ENCODE results near the gene CAVIN3.
"Not testable (repeated sequence)": the region's sequence is repeated elsewhere in the genome, so short reads cannot be mapped to it uniquely, and the experiment has no call there.

The CAVIN3 gene

DNA sequence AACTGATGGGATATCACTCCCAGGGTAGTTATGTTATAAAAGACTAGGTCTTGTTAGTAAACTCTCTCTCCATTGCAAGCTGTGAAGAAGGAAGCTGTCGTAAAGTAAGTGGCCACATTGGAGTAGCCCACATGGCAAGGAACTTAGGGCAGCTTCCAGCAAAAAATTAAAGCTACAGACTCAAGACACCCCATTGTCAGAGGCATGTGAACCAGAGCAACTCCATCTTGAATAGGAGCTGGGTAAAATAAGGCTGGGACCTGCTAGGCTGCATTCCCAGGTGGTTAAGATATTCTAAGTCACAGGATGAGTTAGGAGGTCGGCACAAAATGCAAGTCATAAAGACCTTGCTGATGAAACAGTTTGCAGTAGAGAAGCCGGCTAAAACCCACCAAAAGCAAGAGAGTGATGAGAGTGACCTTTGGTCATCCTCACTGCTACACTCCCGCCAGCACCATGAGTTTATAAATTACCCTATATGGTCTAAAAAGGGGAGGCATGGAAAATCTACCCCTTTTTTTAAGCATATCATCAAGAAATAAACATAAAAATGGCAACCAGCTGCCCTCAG is 36.8 kb downstream of the CAVIN3 start:
- no peaks in the 10 kb centered on the region for H3K36me3 ChIP-seq (ENCODE audit: insufficient read depth, low read length)
- no peak overlapping the region for H3K4me3 ChIP-seq (ENCODE audit: low read length)
- no peak overlapping the region for H2AFZ ChIP-seq (ENCODE audit: low read depth, low read length)
- no peaks in the 10 kb centered on the region for H3K9me3 ChIP-seq (ENCODE audit: low read length)
- no peaks in the 10 kb centered on the region for H3K4me1 ChIP-seq (ENCODE audit: insufficient read depth, low read length)
- no peaks in the 10 kb centered on the region for H3K27me3 ChIP-seq (ENCODE audit: insufficient read depth, low read length)

- not testable (repeated sequence) for H3K4me1 ChIP-seq (ENCODE audit: insufficient read depth, low read length); H3K36me3 ChIP-seq (ENCODE audit: insufficient read depth, low read length); H3K4me3 ChIP-seq (ENCODE audit: low read length); H3K27me3 ChIP-seq (ENCODE audit: insufficient read depth, low read length); H3K9me3 ChIP-seq (ENCODE audit: low read length); H2AFZ ChIP-seq (ENCODE audit: low read depth, low read length)
Measured at GRCh38 chr11:6280809-6281208, 39.5 kb downstream of the CAVIN3 start.

DNA sequence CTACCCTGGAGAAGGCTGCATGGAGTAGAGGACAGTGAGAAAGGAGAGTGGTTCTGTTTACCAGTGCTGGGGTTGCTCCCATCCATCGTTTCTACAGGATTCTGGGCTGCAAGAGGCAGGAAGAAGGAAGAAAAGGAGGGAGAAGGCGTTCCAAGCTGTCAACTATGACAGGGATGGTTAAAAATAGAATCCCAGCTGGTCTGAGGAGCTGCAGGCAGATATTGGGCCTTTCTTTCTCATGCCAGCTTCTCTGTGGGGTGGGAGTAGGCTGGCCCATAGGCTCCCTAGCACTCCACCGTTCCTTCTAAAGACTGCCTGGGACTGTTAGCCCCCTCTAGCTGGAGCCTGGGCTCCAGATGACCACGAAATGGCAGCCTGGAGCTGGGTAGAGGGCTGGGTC is 47.1 kb downstream of the CAVIN3 start:
- Histone ChIP-seq H3K4me1 (ENCODE audit: insufficient read depth, low read length) (no peaks in the 10 kb centered on the region), H2AFZ (ENCODE audit: low read depth, low read length) (no peak overlapping the region), H3K36me3 (ENCODE audit: insufficient read depth, low read length) (no peaks in the 10 kb centered on the region), H3K27me3 (ENCODE audit: insufficient read depth, low read length) (peaks cover 3% of the 10 kb centered on the region), H3K4me3 (ENCODE audit: low read length) (no peak overlapping the region), H3K9me3 (ENCODE audit: low read length) (no peaks in the 10 kb centered on the region)

DNA sequence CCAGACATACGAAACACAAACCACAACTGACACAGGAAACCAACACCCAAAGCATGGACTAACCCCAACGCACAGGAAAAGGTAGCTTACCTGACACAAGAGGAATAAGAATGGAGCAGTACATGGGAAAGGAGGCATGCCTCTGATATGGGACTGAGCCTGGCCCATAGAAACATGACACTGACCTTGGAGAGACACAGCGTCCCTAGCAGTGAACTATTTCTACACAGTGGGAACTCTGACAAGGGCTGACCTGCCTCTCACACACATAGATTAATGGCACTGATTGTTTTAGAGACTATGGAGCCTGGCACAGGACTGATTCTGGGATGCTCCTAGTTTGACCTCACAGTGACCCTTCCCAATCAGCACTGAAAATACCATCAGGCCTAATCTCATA is 48.7 kb downstream of the CAVIN3 start:
- Histone ChIP-seq H2AFZ (ENCODE audit: low read depth, low read length) (no peak overlapping the region), H3K9me3 (ENCODE audit: low read length) (no peaks in the 10 kb centered on the region), H3K4me3 (ENCODE audit: low read length) (no peak overlapping the region), H3K36me3 (ENCODE audit: insufficient read depth, low read length) (no peaks in the 10 kb centered on the region), H3K27me3 (ENCODE audit: insufficient read depth, low read length) (peaks cover 3% of the 10 kb centered on the region), H3K4me1 (ENCODE audit: insufficient read depth, low read length) (no peaks in the 10 kb centered on the region)

- H3K27me3 ChIP-seq (ENCODE audit: insufficient read depth, low read length): peaks cover 3% of the 10 kb centered on the region
- H3K9me3 ChIP-seq (ENCODE audit: low read length): no peaks in the 10 kb centered on the region
- no peaks in the 10 kb centered on the region for H3K36me3 ChIP-seq (ENCODE audit: insufficient read depth, low read length)
- no peak overlapping the region for H3K4me3 ChIP-seq (ENCODE audit: low read length)
- H2AFZ ChIP-seq (ENCODE audit: low read depth, low read length): no peak overlapping the region
- H3K4me1 ChIP-seq (ENCODE audit: insufficient read depth, low read length): no peaks in the 10 kb centered on the region
Measured at GRCh38 chr11:6270584-6271246, 49.6 kb downstream of the CAVIN3 start.

DNA sequence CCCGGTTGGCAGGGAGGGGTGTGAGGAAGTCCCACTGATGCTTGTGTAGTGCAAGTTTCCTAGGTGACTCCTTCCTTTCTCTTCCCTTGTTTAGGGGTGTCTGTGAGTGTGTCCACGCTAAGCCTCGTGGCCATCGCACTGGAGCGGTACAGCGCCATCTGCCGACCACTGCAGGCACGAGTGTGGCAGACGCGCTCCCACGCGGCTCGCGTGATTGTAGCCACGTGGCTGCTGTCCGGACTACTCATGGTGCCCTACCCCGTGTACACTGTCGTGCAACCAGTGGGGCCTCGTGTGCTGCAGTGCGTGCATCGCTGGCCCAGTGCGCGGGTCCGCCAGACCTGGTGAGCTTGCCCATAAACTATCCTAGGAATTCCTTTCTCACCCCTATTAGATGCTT is 50.3 kb downstream of the CAVIN3 start:
- Histone ChIP-seq H3K4me3 (ENCODE audit: low read length) (no peak overlapping the region), H2AFZ (ENCODE audit: low read depth, low read length) (no peak overlapping the region), H3K27me3 (ENCODE audit: insufficient read depth, low read length) (peaks cover 3% of the 10 kb centered on the region), H3K36me3 (ENCODE audit: insufficient read depth, low read length) (no peaks in the 10 kb centered on the region), H3K4me1 (ENCODE audit: insufficient read depth, low read length) (no peaks in the 10 kb centered on the region), H3K9me3 (ENCODE audit: low read length) (no peaks in the 10 kb centered on the region)
